IPS-18c (cell line): Measurements from ENCODE around the gene APOL4.
"Not testable (repeated sequence)": the region's sequence is repeated elsewhere in the genome, so short reads cannot be mapped to it uniquely, and the experiment has no call there.

ENCODE experiments used
- H3K4me3 ChIP-seq: 2 replicates; pipeline ENCODE4 v1.7.0; 2013; ENCODE audit warnings: low read depth, mild to moderate bottlenecking, low read length, moderate library complexity; ENCODE audit not compliant: insufficient read depth
- H3K9me3 ChIP-seq: one replicate; pipeline ENCODE4 v1.6.1; 2013; ENCODE audit warnings: mild to moderate bottlenecking, low read length, moderate library complexity; ENCODE audit not compliant: control insufficient read depth, insufficient read depth

APOL4 gene

GRCh38 chr22:36197514-36198146 lies 4.0 kb downstream of the APOL4 start:
- Histone ChIP-seq H3K4me3 (no peak overlapping the region), H3K9me3 (no peaks in the 10 kb centered on the region)

DNA sequence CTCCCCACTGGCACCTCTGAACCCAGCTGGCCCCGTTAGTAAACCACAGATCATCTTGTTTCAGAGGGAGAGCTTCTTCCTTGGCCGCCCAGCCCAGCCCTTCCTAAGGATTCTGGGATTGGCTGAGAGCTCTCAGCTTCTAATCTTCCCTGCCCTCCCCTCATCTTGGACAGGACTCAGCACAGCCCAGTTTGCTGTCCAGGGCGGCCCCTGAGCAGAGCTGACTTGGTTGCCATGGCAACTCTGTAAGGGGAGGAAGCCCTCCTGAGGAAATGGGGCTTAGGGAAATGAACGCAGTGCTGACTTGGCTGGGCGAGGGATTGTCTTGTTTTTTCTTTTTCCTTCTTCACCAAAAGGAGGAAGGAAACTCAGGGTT lies 4.6 kb downstream of the APOL4 start:
- no peak overlapping the region for H3K4me3 ChIP-seq

DNA sequence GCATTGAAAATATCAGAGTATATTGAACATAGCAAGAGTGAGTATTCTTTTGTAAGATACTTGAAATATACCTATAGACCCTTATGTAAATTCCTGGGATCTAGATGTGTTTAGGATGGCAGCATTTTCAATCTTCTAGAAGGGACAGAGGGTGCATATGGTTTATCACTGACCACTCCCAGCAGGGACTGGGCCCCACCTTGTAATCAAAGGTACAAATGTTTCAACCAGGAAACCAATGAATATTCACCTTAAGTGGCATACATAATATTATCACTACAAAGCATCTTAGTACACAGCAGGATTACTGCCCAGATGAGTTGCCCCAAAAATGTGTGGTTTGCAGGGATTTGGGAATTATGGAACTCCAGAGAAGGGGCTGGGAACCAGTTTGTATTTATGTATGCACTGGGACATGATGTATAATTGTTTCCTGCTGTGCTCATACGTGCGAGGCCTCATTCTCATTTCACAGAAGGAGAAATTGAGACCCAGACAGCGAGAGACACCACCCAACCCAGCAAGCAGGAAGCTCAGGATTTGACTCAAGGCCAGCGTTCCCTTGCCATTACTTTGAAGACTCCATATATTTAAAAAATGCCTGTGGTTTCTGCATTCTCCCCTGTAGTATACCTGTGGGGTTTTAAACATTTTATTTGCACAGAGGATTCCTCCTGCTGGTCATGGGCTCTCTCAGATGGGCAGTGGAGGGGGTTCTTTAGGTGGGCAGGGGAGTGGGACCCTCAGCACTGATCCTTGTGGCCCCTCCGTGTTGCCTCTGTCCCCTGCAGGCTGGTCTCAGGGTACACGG lies 5.2 kb downstream of the APOL4 start:
- no peaks in the 10 kb centered on the region for H3K9me3 ChIP-seq

More for the DNA sequence above, 4.6 kb downstream of the APOL4 start:
- no peaks in the 10 kb centered on the region for H3K9me3 ChIP-seq

DNA sequence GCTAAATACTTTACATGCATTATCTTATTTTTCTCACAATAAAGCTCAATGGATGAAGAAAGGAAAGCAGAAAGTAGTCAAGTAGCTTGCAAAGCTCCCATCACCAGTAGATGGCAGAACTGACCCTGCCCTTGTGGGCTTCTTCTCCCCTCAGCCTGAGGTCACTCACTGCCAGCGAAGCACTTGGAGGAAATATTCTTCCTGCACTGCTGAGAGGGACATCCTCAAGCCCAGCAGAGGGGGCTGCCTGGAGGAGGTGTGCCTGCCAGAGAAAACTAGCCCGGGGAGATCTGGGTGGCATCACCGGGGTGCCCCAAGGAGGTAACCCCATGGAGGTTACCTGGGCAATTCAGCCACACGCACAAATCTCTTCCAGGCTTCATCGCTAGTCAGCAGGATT lies 6.6 kb downstream of the APOL4 start:
- Histone ChIP-seq H3K4me3 (no peak overlapping the region), H3K9me3 (no peaks in the 10 kb centered on the region)

More for the DNA sequence above, 5.2 kb downstream of the APOL4 start:
- H3K4me3 ChIP-seq, result no peak overlapping the region

- Histone ChIP-seq H3K9me3 (no peaks in the 10 kb centered on the region), H3K4me3 (no peak overlapping the region)
Measured at GRCh38 chr22:36194385-36194784, 7.2 kb downstream of the APOL4 start.

DNA sequence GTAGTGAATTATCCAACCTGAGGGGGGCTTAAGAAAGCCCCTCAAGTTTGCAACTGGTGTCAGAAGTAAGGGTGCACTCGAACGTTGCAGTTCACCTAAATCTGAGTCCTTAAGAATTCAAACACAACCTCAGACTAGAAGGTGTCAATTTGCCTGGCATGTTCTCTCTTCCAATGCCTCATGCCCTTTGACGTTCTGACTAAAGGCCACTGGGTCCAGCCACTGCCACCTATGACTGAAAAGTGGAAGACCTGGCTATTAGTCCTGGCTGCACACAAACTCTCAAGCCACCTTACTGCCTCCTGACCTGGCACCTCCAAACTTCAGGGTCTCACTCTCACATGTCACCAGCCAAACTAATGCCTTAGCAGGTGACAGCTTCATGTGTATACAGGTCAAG lies 8.0 kb downstream of the APOL4 start:
- Histone ChIP-seq H3K4me3 (no peak overlapping the region), H3K9me3 (no peaks in the 10 kb centered on the region)

DNA sequence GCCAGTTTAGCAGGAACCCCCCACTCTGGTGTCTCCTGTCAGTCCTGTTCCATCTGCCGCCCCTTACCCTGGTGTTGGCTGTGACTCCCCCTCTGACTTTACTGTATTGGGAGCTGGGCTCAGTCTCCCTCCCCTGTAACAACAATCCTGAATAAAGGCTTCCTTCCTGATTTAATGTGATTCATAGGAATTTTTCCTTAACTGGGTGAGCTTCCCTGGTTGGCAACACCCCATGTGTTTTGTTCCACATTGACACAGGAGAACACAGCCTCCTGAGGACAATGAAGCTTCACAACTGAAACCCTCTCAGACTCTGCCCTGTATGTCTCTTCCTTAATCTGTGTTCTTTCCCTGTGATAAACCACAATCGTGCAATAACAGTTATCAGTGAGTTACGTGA lies 8.4 kb downstream of the APOL4 start:
- Histone ChIP-seq H3K4me3 (no peak overlapping the region), H3K9me3 (no peaks in the 10 kb centered on the region)

- Histone ChIP-seq H3K9me3 (no peaks in the 10 kb centered on the region), H3K4me3 (no peak overlapping the region)
Measured at GRCh38 chr22:36192542-36192941, 9.1 kb downstream of the APOL4 start.

- no peak overlapping the region for H3K4me3 ChIP-seq
- no peaks in the 10 kb centered on the region for H3K9me3 ChIP-seq
Measured at GRCh38 chr22:36191106-36191836, 10.3 kb downstream of the APOL4 start.

DNA sequence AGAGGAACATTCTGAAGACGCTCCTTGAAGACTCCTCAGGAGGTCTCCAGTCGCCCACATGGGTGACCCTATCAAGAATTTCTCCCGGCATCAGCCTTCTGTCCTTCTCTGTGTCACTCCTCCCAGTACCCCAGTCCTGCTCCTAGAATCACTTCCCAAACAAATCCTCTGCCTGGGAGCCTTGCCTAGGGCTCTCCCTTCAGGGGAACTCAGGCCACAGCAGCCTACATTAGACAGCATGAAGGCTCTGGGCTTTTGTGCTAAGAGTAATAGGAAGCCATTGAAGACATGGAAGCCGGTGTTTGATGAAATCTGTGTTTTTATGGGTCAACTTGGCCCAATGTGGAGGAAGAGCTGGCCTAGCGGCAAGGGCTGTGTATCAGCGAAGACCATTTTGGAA lies 13.7 kb downstream of the APOL4 start:
- not testable (repeated sequence) for H3K4me3 ChIP-seq, H3K9me3 ChIP-seq

- Histone ChIP-seq H3K9me3 (no peaks in the 10 kb centered on the region), H3K4me3 (no peak overlapping the region)
Measured at GRCh38 chr22:36185828-36186624, 15.6 kb downstream of the APOL4 start.

GRCh38 chr22:36184433-36185025 lies 17.1 kb downstream of the APOL4 start:
- Histone ChIP-seq H3K4me3 (no peak overlapping the region; the same call in 1 of the 2 replicates), H3K9me3 (no peaks in the 10 kb centered on the region)

- no peak overlapping the region for H3K4me3 ChIP-seq
- H3K9me3 ChIP-seq, result no peaks in the 10 kb centered on the region
Measured at GRCh38 chr22:36183446-36183845, 18.2 kb downstream of the APOL4 start.

DNA sequence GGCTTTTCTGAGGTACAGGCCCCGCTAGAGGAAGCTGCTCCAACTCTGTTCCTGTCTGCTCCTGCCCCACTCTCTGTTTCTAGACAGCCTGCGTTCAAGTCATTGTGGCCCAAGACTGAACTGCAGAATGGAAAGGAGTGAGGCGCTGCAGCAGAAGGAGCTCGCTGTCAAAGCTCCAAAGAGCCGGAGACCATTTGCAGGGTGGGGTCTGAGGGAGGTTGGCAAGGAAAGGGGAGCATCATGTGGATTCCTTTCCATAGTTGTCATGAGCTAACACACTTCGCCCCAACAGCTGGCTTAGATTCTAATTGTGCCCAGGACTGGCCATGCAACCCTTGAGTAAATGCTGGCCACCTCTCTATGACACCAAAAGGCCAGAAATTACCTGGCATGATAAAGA lies 18.8 kb downstream of the APOL4 start:
- no peak overlapping the region for H3K4me3 ChIP-seq
- H3K9me3 ChIP-seq, result no peaks in the 10 kb centered on the region

- Histone ChIP-seq H3K9me3 (no peaks in the 10 kb centered on the region), H3K4me3 (no peak overlapping the region)
Measured at GRCh38 chr22:36182056-36182455, 19.6 kb downstream of the APOL4 start.

DNA sequence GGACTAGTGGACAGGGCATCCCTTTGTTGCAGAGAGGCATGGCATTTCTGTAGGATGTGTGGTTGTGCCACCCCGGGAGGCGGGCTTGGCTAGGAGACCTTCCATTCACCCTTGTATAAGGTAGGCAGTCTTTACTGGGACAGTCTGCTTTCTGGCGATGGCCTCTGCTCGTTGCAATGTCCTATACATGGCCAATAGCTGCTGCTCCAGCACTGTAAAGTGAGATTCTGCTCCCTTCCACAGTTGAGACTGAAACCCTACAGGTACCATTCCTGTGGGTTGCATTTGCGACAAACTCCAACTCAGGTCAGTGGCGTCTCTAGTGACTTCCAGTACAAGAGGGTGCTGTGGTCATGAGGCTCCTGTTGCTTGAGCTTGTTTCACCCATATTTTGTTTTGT lies 20.7 kb downstream of the APOL4 start:
- Histone ChIP-seq H3K9me3 (no peaks in the 10 kb centered on the region), H3K4me3 (no peak overlapping the region)
